Activated CD8-positive, alpha-beta memory T cell treated with anti-CD3 and anti-CD28 coated beads for 48 hours (primary cell): ENCODE measurements around the gene KCTD16.

ENCODE experiments used
- DNase-seq, 3 experiments: peaks; one replicate each; pipeline ENCODE4 v3.0.0-alpha.2; 2020; ENCODE audit warnings: low read depth in 2 of 3, low spot score in 2 of 3

The KCTD16 gene

GRCh38 chr5:144510845-144511579, 340.3 kb downstream of the KCTD16 start:
- DNase-seq: no peak

- DNase-seq: no peak
Observed at GRCh38 chr5:144511580-144512072, 341.0 kb downstream of the KCTD16 start.

GRCh38 chr5:144522698-144523097, 352.0 kb downstream of the KCTD16 start:
- no peak for DNase-seq

DNA sequence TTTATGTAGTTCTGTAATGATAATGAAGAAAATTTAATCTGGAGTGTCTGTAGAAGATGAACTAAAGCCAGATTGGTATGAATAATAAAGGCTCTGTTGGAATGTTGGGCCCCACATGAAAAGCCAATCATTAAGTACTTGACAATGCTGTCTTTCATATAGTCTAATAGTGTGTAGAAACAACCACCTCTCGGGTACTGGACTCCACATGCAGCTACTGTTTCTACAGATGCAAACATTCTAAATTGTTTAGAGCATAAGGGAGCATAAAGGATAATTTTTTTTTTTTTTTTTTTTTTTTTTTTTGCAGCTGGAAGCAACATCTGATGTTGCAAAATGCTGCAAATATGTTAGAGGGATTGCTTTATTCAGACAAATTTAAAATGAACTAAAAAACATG, 354.3 kb downstream of the KCTD16 start:
- no peak for DNase-seq

GRCh38 chr5:144531188-144531587, 360.5 kb downstream of the KCTD16 start:
- DNase-seq: no peak
